Type B pancreatic cell (in vitro differentiated cells): ENCODE measurements around the gene LHPP. TPM values are rescaled to one million over a fixed set of nuclear protein-coding genes. Genes with fewer than 3 reads are reported as not detected.

Experiments
- DNase-seq: peaks from one replicate; pipeline ENCODE4 v3.0.0; 2021; ENCODE audit warnings: mixed read lengths; ENCODE audit not compliant: unreplicated experiment; ENCODE audit errors: extremely low spot score
- H3K27ac Mint-ChIP-seq: 2 replicates; pipeline ENCODE4 v1.8.0; 2021; ENCODE audit warnings: mild to moderate bottlenecking, mixed read lengths
- H3K27me3 Mint-ChIP-seq: 2 replicates; pipeline ENCODE4 v1.8.0; 2021; ENCODE audit warnings: mixed read lengths
- H3K36me3 Mint-ChIP-seq: 2 replicates; pipeline ENCODE4 v1.8.0; 2021; ENCODE audit warnings: mixed read lengths
- H3K4me1 Mint-ChIP-seq: one replicate; pipeline ENCODE4 v1.8.0; 2021; ENCODE audit warnings: mixed read lengths; ENCODE audit not compliant: unreplicated experiment
- H3K4me3 Mint-ChIP-seq: 2 replicates; pipeline ENCODE4 v1.8.0; 2021; ENCODE audit warnings: mild to moderate bottlenecking, mixed read lengths
- H3K9me3 Mint-ChIP-seq: 2 replicates; pipeline ENCODE4 v1.8.0; 2021; ENCODE audit warnings: mixed read lengths
- total RNA-seq: library from RNA; stranded (reverse); gene quantifications from 2 replicates; pipeline ENCODE4 v1.2.1, GENCODE V29; 2021; ENCODE audit warnings: low replicate concordance
- TF ChIP-seq, protein P1 (sequence below): fragments of 200-600 bp; sonication (generic); conservative IDR thresholded peaks from 2 replicates; pipeline ENCODE4 v1.5.0; 2021; ENCODE audit warnings: antibody characterized with exemption, mild to moderate bottlenecking

LHPP gene
- total RNA-seq, 1 donor from 2014 or later: 12.7 TPM

DNA sequence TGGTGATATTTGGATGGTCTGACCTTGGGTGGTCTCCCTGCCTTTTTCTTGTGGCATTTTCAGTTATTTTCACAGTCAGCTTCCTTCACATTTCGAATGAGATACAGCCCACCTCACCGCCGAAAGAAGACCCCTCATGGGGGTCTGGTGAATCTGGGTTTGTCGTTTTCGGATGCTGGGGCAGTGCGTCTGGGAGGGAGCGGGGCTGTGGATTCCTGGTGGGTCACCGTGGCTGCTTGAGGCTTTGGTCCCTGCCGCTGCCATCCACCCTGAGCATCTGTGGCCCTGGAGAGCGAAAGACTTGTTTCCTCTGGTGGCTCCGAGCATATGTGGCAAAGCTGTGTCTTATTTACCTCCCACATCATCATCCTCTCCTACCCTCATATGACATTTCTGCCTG, 43.1 kb downstream of the LHPP start:
- no peak overlapping the region for H3K4me3 Mint-ChIP-seq
- no peak for DNase-seq
- H3K36me3 Mint-ChIP-seq: peaks cover 15% of the 10 kb centered on the region
- peaks cover 5% of the 10 kb centered on the region for H3K9me3 Mint-ChIP-seq
- no peaks in the 10 kb centered on the region for H3K4me1 Mint-ChIP-seq
- H3K27ac Mint-ChIP-seq: no peak overlapping the region
- H3K27me3 Mint-ChIP-seq: no peaks in the 10 kb centered on the region
- TF ChIP-seq, protein P1, sequence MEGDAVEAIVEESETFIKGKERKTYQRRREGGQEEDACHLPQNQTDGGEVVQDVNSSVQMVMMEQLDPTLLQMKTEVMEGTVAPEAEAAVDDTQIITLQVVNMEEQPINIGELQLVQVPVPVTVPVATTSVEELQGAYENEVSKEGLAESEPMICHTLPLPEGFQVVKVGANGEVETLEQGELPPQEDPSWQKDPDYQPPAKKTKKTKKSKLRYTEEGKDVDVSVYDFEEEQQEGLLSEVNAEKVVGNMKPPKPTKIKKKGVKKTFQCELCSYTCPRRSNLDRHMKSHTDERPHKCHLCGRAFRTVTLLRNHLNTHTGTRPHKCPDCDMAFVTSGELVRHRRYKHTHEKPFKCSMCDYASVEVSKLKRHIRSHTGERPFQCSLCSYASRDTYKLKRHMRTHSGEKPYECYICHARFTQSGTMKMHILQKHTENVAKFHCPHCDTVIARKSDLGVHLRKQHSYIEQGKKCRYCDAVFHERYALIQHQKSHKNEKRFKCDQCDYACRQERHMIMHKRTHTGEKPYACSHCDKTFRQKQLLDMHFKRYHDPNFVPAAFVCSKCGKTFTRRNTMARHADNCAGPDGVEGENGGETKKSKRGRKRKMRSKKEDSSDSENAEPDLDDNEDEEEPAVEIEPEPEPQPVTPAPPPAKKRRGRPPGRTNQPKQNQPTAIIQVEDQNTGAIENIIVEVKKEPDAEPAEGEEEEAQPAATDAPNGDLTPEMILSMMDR: no peak

DNA sequence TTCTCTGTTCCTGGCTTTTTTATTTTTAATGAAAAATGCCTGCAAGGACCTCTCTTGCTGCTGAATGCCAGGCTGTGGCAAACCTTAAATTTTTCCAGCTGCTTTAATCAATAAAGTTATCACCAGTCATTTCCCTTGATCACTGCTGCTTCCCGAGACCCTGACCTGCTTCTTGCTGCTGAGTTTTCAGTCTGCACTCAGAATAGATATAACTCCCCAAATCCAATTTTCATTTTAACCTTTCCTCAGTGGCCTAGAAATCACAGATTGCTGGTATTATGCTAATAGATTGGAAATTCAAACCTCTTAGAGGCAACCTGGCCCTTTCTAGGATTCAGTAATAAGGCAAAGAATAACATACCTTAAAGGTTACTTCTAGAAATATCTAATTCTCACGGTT, 43.7 kb downstream of the LHPP start:
- Mint-ChIP-seq H3K36me3 (peaks cover 13% of the 10 kb centered on the region), H3K27ac (no peak overlapping the region), H3K4me1 (no peaks in the 10 kb centered on the region), H3K9me3 (peaks cover 5% of the 10 kb centered on the region), H3K27me3 (no peaks in the 10 kb centered on the region), H3K4me3 (no peak overlapping the region)
- TF ChIP-seq, protein P1: no peak
- DNase-seq: no peak

DNA sequence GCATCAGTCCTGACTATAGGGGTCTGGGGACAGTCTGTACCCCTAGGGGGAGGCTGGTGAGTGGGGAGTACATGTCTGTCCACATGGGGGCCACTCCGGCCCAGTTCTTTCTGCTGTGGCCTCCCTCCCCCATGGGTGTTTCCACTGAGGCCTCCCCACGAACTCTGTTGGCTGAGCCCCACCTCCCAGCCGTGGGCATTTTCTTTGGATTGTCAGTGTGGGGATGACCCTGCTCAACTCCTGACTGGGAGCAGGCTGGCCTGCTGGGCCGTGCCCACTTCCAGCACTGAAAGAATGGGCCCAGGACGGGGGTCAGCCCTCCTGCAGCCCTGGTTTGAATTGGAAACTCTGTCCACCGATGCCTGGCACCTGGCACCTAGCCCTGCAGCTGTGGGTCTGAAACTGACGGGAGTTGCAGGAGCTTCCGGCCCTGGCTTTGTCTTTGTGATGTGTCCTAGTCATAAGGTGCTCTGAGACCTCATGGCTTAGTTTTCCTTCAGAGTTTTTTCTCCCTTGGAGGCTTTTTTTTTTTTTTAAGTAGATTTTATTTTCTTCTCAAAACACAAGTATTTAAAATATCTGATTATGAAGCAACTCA, 46.5 kb downstream of the LHPP start:
- Mint-ChIP-seq H3K36me3 (no peaks in the 10 kb centered on the region), H3K9me3 (no peaks in the 10 kb centered on the region), H3K27ac (no peak overlapping the region), H3K27me3 (no peaks in the 10 kb centered on the region), H3K4me3 (no peak overlapping the region), H3K4me1 (no peaks in the 10 kb centered on the region)
- no peak for DNase-seq
- TF ChIP-seq, protein P1: no peak

DNA sequence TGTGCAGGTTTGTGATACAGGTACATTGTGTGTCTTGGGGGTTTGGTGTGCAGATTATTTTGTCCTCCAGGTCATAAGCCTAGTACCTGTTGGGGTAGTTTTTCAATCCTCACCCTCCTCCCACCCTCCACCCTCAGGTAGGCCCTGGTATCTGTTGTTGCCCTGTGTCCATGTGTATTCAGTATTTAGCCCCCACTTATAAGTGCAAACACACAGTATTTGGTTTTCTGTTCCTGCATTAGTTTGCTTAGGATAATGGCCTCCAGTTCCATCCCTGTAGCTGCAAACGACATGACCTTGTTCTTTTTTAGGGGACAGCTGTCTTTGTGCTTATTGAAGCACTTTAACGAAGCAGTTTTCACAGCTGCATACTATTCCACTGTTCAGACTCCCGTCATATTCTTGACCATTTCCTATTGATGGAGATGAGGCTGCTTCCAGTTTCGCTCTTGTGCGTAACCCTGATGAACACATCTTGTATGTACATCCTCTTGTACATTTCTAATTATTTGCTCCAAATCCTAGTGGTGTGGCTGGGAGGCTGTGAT, 47.4 kb downstream of the LHPP start:
- Mint-ChIP-seq H3K4me3 (no peak overlapping the region), H3K27ac (no peak overlapping the region), H3K4me1 (no peaks in the 10 kb centered on the region), H3K9me3 (no peaks in the 10 kb centered on the region), H3K27me3 (no peaks in the 10 kb centered on the region), H3K36me3 (no peaks in the 10 kb centered on the region)
- no peak for DNase-seq
- TF ChIP-seq, protein P1: no peak

DNA sequence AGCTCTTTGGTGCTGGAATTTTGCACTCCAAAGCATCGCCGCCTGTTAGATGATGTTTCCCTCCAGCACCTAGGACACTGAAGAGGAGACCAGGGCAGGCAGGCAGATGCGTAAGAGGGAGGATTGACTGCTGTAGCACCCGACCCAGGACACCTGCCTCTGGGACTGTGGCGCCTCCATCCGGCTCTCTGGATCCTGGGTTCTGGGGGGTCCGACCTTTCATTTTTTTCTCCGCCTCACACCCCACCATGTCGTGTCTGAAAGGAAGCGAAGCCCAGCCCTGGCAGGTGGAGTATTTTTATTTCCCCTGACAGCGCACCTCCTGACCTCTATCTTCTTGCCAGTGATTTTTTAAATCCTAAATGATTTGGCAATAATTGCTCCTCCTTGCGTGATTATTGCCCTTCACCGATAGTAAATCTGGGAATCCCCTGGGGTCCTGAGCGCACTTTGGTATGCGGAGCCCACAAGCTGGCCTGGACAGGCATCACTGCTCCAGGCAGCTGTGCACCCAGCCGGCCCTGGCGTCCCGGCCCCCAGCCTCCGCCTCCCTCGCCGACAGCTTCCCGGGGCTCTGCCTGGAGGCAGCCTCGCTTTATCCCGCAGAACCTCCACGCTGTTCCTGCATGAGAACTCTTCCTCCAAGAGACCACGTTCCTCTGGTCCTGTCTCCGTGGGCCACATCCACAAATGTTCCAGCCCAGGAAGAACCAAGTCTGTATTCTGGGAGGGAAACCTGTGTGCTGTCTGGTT, 48.4 kb downstream of the LHPP start:
- no peak for DNase-seq
- Mint-ChIP-seq H3K4me3 (no peak overlapping the region), H3K27ac (no peak overlapping the region)

More for the DNA sequence above, 48.4 kb downstream of the LHPP start:
- TF ChIP-seq, protein P1: no peak
- no peaks in the 10 kb centered on the region for H3K4me1 Mint-ChIP-seq
- no peaks in the 10 kb centered on the region for H3K27me3 Mint-ChIP-seq
- H3K36me3 Mint-ChIP-seq: peaks cover 4% of the 10 kb centered on the region
- no peaks in the 10 kb centered on the region for H3K9me3 Mint-ChIP-seq
